Measurements from ENCODE around the gene SIGLEC14. TPM values are rescaled to one million over a fixed set of nuclear protein-coding genes. Genes with fewer than 3 reads are reported as not detected.

Gene SIGLEC14
- total and polyA plus RNA-seq, 2 donors (not counting 3 experiments of a cell fraction or from before 2014, with no cell fraction given), result 0.10 TPM; not detected in 1

DNA sequence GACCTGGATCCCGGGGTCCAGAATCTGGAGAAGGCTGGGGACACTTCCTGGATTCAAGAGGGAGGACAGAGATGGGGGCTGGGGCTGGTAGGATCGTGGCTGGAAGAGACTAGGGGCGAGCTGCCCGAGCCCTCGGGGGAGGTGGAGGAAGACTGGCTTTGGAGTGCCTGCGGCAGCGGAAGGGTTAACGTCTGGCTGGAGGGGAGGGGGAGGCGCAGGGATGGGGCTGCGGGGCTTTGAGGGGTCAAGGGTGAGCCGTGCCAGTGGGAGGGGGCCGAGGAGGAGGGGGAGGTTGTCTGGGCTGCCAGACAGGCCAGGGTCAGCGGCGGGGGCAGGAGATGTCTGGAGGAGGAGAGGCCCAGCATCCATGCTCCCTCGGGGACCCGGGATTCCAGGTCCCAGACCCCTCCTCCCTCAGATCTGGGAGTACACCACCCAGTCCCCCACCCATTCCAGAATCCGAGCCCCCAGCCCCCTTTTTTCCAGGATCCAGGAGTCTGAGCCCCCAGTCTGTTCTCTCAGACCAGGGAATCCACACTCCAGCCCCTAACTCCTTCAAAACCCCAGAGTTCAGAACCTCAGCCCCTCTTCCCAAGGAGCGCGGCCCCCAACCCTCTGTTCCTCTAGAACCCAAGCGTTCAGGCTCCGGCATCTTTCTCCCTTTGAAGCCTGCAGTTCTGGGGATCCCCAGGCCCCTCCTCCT, 43.3 kb upstream of the SIGLEC14 start:
- Histone ChIP-seq H2AFZ (ENCODE audit: low read depth, low read length) (no peak overlapping the region), H3K4me2 (ENCODE audit: insufficient read depth, low read length) (peak overlapping the region; percentile 80), H4K20me1 (replicated peaks; ENCODE audit: control insufficient read depth, extremely low read depth, insufficient read depth, low read length) (peaks cover 5% of the 10 kb centered on the region), H3K27ac (ENCODE audit: insufficient read depth, low read depth, low read length) (peak overlapping the region; percentile 95), H3K9me1 (replicated peaks; ENCODE audit: control insufficient read depth, extremely low read depth, insufficient read depth, low read length) (no peaks in the 10 kb centered on the region), H3K4me1 (ENCODE audit: control insufficient read depth, extremely low read depth, insufficient read depth, low read length) (peaks cover 24% of the 10 kb centered on the region), H3K4me3 (replicated peaks in 1 of 3; ENCODE audit: insufficient read depth in 1 of 3, low read depth in 1 of 3, low read length in 3 of 3) (peak overlapping the region; percentile 73 to 94 (median 91)), H3K9me3 (replicated peaks; ENCODE audit: control insufficient read depth, insufficient read depth, low read length) (no peaks in the 10 kb centered on the region), H3K27me3 (ENCODE audit: control insufficient read depth in 2 of 2, insufficient read depth in 2 of 2, low read length in 2 of 2) (no peaks in the 10 kb centered on the region), H3K36me3 (ENCODE audit: control insufficient read depth in 2 of 2, extremely low read depth in 1 of 2, insufficient read depth in 2 of 2, low read length in 2 of 2) (peaks cover 5 to 14% of the 10 kb centered on the region in 2 experiments), H3K9ac (replicated peaks; ENCODE audit: extremely low read depth, insufficient read depth, low read length) (peak overlapping the region; percentile 97), H3K79me2 (ENCODE audit: control insufficient read depth, insufficient read depth, low read length) (peaks cover 58% of the 10 kb centered on the region)
- intact Hi-C loops (cut with micrococcal nuclease), result loop anchor here (1.0 to 10.0 kb wide), 6 partner anchors 14 to 351 kb away; partner anchors contain the start of gene ZNF175
- ChIA-PET POLR2A (no interaction called here), CTCF (interaction anchor here (0.7 to 1.5 kb wide), 4 partner anchors 29 to 253 kb away, joined by 3 to 5 read pairs (median 4); no protein-coding TSS in a partner anchor)
- DNase-seq (ENCODE audit: low read depth, low spot score), result peak; percentile 37
- TSS peak; percentile 73 for BruUV-seq (replicated peaks)
- dilution Hi-C loops (cut with MboI; ENCODE audit: extremely low pct_ligation_motif_present, low sequenced_read_pairs), result no loop called here
- peak; percentile 49 for FAIRE-seq
- TF ChIP-seq JUN (IDR thresholded peaks at IDR 0.05; ENCODE audit: borderline replicate concordance, insufficient read depth, insufficient read length, low read depth), result no peak
- TF ChIP-seq POLR2AphosphoS5 (IDR thresholded peaks at IDR 0.05; ENCODE audit: insufficient read depth, low read depth, low read length), result peak; percentile 29
- peak; percentile 68 for TF ChIP-seq POLR2A (IDR thresholded peaks at IDR 0.05; ENCODE audit: low read depth, low read length)

DNA sequence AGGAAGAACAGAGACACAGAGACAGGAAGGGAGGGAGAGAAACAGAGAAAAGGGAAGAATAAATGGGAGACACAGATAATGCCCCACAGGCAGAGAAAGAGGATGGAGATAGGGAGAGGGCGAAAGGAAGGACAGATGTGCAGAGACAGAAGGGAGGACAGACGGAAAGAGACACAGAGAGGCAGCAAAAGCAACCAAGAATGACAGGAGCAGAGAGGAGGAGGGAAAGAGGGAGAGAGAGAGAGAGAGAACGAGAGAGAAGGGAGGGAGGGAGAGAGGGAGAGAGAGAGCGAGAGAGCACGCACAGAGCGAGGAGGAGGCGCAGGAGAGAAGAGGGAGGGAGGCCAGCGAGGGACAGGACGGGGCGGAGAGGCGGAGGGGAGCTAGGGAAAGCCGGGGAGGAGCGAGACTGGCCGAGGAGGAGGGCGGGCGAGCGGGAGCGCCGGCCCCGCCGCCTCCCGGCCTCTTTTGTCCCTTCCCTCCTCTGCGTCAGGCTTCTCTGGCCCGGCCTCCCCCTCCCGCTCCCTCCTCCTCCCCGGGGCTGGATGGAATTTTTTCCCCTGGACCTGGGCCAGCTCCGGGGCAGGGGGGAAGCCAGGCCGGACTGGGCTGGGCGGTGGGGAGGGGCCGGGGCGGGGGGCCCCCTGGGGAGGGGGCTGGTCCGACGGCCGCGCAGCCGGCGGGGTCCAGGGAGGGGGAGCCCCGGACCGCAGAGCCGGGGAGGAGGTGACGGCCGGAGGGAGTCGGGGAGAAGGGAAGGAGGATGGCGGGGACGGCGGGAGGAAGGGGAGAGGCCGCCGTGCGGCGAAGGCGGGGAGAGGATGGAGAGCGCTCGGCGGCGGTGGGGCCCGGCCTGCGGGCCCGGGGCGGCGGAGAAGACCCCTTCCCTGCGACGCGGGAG, 42.3 kb upstream of the SIGLEC14 start:
- peak overlapping the region; percentile 73 to 94 (median 91) for H3K4me3 ChIP-seq (replicated peaks in 1 of 3; ENCODE audit: insufficient read depth in 1 of 3, low read depth in 1 of 3, low read length in 3 of 3)
- H2AFZ ChIP-seq (ENCODE audit: low read depth, low read length), result peak overlapping the region; percentile 95
- H3K79me2 ChIP-seq (ENCODE audit: control insufficient read depth, insufficient read depth, low read length), result peaks cover 49% of the 10 kb centered on the region
- peak overlapping the region; percentile 59 for H3K27ac ChIP-seq (ENCODE audit: insufficient read depth, low read depth, low read length)
- intact Hi-C loops (cut with micrococcal nuclease), result loop anchor here (1.0 to 10.0 kb wide), 5 partner anchors 15 to 350 kb away; partner anchors contain the start of gene ZNF175
- dilution Hi-C loops (cut with MboI; ENCODE audit: extremely low pct_ligation_motif_present, low sequenced_read_pairs), result no loop called here
- ChIA-PET POLR2A (interaction anchor here (0.5 to 0.8 kb wide), 4 partner anchors 13 to 1553 kb away, joined by 3 to 7 read pairs (median 4); no protein-coding TSS in a partner anchor), CTCF (interaction anchor here (0.6 to 2.3 kb wide), 12 partner anchors 9 to 350 kb away, joined by 3 to 27 read pairs (median 5); partner anchors contain the start of gene VSIG10L)
- H3K27me3 ChIP-seq (ENCODE audit: control insufficient read depth in 2 of 2, insufficient read depth in 2 of 2, low read length in 2 of 2), result no peaks in the 10 kb centered on the region
- BruUV-seq (replicated peaks), result no TSS peak
- peak; percentile 99 for FAIRE-seq
- peaks cover 24% of the 10 kb centered on the region for H3K4me1 ChIP-seq (ENCODE audit: control insufficient read depth, extremely low read depth, insufficient read depth, low read length)
- no peaks in the 10 kb centered on the region for H3K9me1 ChIP-seq (replicated peaks; ENCODE audit: control insufficient read depth, extremely low read depth, insufficient read depth, low read length)
- DNase-seq (ENCODE audit: low read depth, low spot score), result peak; percentile 92
- H3K36me3 ChIP-seq (ENCODE audit: control insufficient read depth in 2 of 2, extremely low read depth in 1 of 2, insufficient read depth in 2 of 2, low read length in 2 of 2), result peaks cover 3 to 4% of the 10 kb centered on the region in 2 experiments
- TF ChIP-seq, protein P1, sequence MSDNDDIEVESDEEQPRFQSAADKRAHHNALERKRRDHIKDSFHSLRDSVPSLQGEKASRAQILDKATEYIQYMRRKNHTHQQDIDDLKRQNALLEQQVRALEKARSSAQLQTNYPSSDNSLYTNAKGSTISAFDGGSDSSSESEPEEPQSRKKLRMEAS (IDR thresholded peaks at IDR 0.05; ENCODE audit: insufficient read depth, insufficient read length), result no peak
- TF ChIP-seq, protein P2, sequence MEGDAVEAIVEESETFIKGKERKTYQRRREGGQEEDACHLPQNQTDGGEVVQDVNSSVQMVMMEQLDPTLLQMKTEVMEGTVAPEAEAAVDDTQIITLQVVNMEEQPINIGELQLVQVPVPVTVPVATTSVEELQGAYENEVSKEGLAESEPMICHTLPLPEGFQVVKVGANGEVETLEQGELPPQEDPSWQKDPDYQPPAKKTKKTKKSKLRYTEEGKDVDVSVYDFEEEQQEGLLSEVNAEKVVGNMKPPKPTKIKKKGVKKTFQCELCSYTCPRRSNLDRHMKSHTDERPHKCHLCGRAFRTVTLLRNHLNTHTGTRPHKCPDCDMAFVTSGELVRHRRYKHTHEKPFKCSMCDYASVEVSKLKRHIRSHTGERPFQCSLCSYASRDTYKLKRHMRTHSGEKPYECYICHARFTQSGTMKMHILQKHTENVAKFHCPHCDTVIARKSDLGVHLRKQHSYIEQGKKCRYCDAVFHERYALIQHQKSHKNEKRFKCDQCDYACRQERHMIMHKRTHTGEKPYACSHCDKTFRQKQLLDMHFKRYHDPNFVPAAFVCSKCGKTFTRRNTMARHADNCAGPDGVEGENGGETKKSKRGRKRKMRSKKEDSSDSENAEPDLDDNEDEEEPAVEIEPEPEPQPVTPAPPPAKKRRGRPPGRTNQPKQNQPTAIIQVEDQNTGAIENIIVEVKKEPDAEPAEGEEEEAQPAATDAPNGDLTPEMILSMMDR (IDR thresholded peaks at IDR 0.05; ENCODE audit: extremely low read depth in 1 of 2, insufficient read depth in 1 of 2, low read depth in 1 of 2, low read length in 2 of 2), result peak in 1 of 2 donors; percentile 3
- peak; percentile 54 for TF ChIP-seq POLR2AphosphoS5 (IDR thresholded peaks at IDR 0.05; ENCODE audit: insufficient read depth, low read depth, low read length)
- peaks cover 5% of the 10 kb centered on the region for H4K20me1 ChIP-seq (replicated peaks; ENCODE audit: control insufficient read depth, extremely low read depth, insufficient read depth, low read length)
- H3K4me2 ChIP-seq (ENCODE audit: insufficient read depth, low read length), result peak overlapping the region; percentile 85
- peak overlapping the region; percentile 97 for H3K9ac ChIP-seq (replicated peaks; ENCODE audit: extremely low read depth, insufficient read depth, low read length)
- no peaks in the 10 kb centered on the region for H3K9me3 ChIP-seq (replicated peaks; ENCODE audit: control insufficient read depth, insufficient read depth, low read length)
